ENCODE data around the gene PDLIM5. TPM values are rescaled to one million over a fixed set of nuclear protein-coding genes. Genes with fewer than 3 reads are reported as not detected.

Gene PDLIM5
- total RNA-seq, 4 donors from 2014 or later, result 90.8 to 169 (median 121) TPM

- no peak for TF ChIP-seq CTCF (IDR thresholded peaks at IDR 0.05; ENCODE audit: low read depth)
Measured at GRCh38 chr4:94574616-94575015, 122.9 kb downstream of the PDLIM5 start.

GRCh38 chr4:94575652-94576051 is 123.9 kb downstream of the PDLIM5 start:
- TF ChIP-seq CTCF (IDR thresholded peaks at IDR 0.05; ENCODE audit: low read depth), result no peak

GRCh38 chr4:94576210-94576609 is 124.5 kb downstream of the PDLIM5 start:
- TF ChIP-seq CTCF (IDR thresholded peaks at IDR 0.05; ENCODE audit: low read depth), result no peak

GRCh38 chr4:94577136-94577535 is 125.4 kb downstream of the PDLIM5 start:
- no peak for TF ChIP-seq CTCF (IDR thresholded peaks at IDR 0.05; ENCODE audit: low read depth)

GRCh38 chr4:94578195-94578594 is 126.5 kb downstream of the PDLIM5 start:
- TF ChIP-seq CTCF (IDR thresholded peaks at IDR 0.05; ENCODE audit: low read depth), result no peak

- TF ChIP-seq CTCF (IDR thresholded peaks at IDR 0.05; ENCODE audit: low read depth), result no peak
Measured at GRCh38 chr4:94581766-94582165, 130.0 kb downstream of the PDLIM5 start.

- no peak for TF ChIP-seq CTCF (IDR thresholded peaks at IDR 0.05; ENCODE audit: low read depth)
Measured at GRCh38 chr4:94582517-94582916, 130.8 kb downstream of the PDLIM5 start.
